HUES64 (cell line): ENCODE results near the gene FAM89A. TPM values are rescaled to one million over a fixed set of nuclear protein-coding genes. Genes with fewer than 3 reads are reported as not detected.
A peak's percentile ranks its signal among the peaks of the same experiment; 100 is the strongest.

Source experiments
- H3K27ac ChIP-seq: 2 replicates; pipeline ENCODE4 v1.7.0; 2013; ENCODE audit warnings: low read depth, low read length, inconsistent platforms
- H3K27me3 ChIP-seq: 2 replicates; pipeline ENCODE4 v1.6.1; 2013; ENCODE audit warnings: mild to moderate bottlenecking, low read length; ENCODE audit not compliant: insufficient read depth
- H3K36me3 ChIP-seq: 2 replicates; pipeline ENCODE4 v1.6.1; 2013; ENCODE audit warnings: mild to moderate bottlenecking, low read length; ENCODE audit not compliant: insufficient read depth
- H3K4me1 ChIP-seq: 2 replicates; pipeline ENCODE4 v1.6.1; 2013; ENCODE audit warnings: mild to moderate bottlenecking, low read length, moderate library complexity; ENCODE audit not compliant: insufficient read depth
- H3K4me3 ChIP-seq: 2 replicates; pipeline ENCODE4 v1.5.1; 2013; ENCODE audit warnings: mild to moderate bottlenecking, low read length, moderate library complexity
- H3K9ac ChIP-seq: 2 replicates; pipeline ENCODE4 v1.6.1; 2013; ENCODE audit warnings: mild to moderate bottlenecking, low read depth, low read length
- H3K9me3 ChIP-seq: 2 replicates; pipeline ENCODE4 v1.6.1; 2013; ENCODE audit warnings: low read depth, low read length; ENCODE audit not compliant: insufficient read depth
- WGBS: fragments of 150-250, 120-280 bp; methylation state at CpG from one replicate; pipeline ENCODE4 v1.1.7; 2013; ENCODE audit warnings: missing lambda C conversion rate; 5-methylcytosine and 5-hydroxymethylcytosine counted together
- polyA plus RNA-seq, 2 experiments: library from polyadenylated mRNA; stranded (reverse); fragments of 50-300 nt; gene quantifications; one replicate each; pipeline ENCODE4 v1.2.3, GENCODE V29; 2013

Gene FAM89A
- 5.5 TPM for polyA plus RNA-seq (2013, experiment 1 of 2)
- 6.8 TPM for polyA plus RNA-seq (2013, experiment 2 of 2)

GRCh38 chr1:231040019-231040799 is at the start of gene FAM89A:
TSS of gene FAM89A (minus strand) at chr1:231040254. CDS start at chr1:231040211, 43 bp downstream.
- no peaks in the 10 kb centered on the region for H3K9me3 ChIP-seq
- peak within 1 kb of the TSS; percentile 65 for H3K4me3 ChIP-seq
- H3K9ac ChIP-seq = peak within 1 kb of the TSS; percentile 36; the same call in 1 of the 2 replicates
- peaks cover 3% of the 10 kb centered on the region; the same call in 1 of the 2 replicates for H3K4me1 ChIP-seq
- H3K27ac ChIP-seq = no peak within 1 kb of the TSS
- H3K27me3 ChIP-seq = peaks cover 99% of the 10 kb centered on the region
- WGBS = 2% methylated on average over 72 of the region's 82 CpGs
- H3K36me3 ChIP-seq = no peaks in the 10 kb centered on the region

GRCh38 chr1:231084353-231084752 is 44.3 kb upstream of the FAM89A start:
- Histone ChIP-seq H3K36me3 (no peaks in the 10 kb centered on the region), H3K27me3 (peaks cover 21% of the 10 kb centered on the region), H3K9me3 (no peaks in the 10 kb centered on the region), H3K27ac (no peak overlapping the region), H3K4me1 (no peaks in the 10 kb centered on the region), H3K4me3 (no peak overlapping the region), H3K9ac (no peak overlapping the region)
- 83% methylated on average over 5 of the region's 5 CpGs for WGBS

- H3K9ac ChIP-seq = no peak overlapping the region
- H3K36me3 ChIP-seq = no peaks in the 10 kb centered on the region
- WGBS = 87% methylated on average over 3 of the region's 4 CpGs
- no peak overlapping the region for H3K27ac ChIP-seq
- H3K4me3 ChIP-seq = no peak overlapping the region
- no peaks in the 10 kb centered on the region for H3K4me1 ChIP-seq
- H3K27me3 ChIP-seq = peaks cover 11% of the 10 kb centered on the region; the same call in 1 of the 2 replicates
- no peaks in the 10 kb centered on the region for H3K9me3 ChIP-seq
These were observed 39.1 kb upstream of the FAM89A start for GRCh38 chr1:231079163-231079562.

GRCh38 chr1:231078250-231078649 is 38.2 kb upstream of the FAM89A start:
- 93% methylated on average over 7 of the region's 7 CpGs for WGBS
- Histone ChIP-seq H3K27me3 (peaks cover 11% of the 10 kb centered on the region; the same call in 1 of the 2 replicates), H3K27ac (no peak overlapping the region), H3K9me3 (no peaks in the 10 kb centered on the region), H3K4me3 (no peak overlapping the region), H3K36me3 (no peaks in the 10 kb centered on the region), H3K9ac (no peak overlapping the region), H3K4me1 (no peaks in the 10 kb centered on the region)

DNA sequence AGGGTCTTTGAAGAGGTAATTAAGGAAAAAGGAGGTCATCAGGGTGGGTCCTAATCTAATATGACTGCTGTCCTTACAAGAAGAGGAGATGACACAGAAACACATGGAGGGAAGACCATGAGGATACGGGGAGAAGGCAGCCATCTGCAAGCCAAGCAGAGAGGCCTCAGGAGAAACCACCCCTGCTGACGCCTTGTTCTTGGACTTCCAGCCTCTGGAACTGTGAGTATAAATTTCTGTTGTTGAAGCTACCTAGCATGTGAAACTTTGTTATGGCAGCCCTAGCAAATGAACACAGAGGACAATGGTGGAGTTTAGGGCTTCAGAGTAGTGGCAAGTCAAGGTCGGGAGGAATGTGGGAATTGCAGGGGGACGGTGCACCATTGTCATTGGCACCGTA is 36.7 kb upstream of the FAM89A start:
- H3K27me3 ChIP-seq = peaks cover 11% of the 10 kb centered on the region; the same call in 1 of the 2 replicates
- no peaks in the 10 kb centered on the region for H3K9me3 ChIP-seq
- no peak overlapping the region for H3K4me3 ChIP-seq
- no peaks in the 10 kb centered on the region for H3K4me1 ChIP-seq
- H3K9ac ChIP-seq = no peak overlapping the region
- WGBS = 85% methylated on average over 5 of the region's 5 CpGs
- H3K36me3 ChIP-seq = no peaks in the 10 kb centered on the region
- no peak overlapping the region for H3K27ac ChIP-seq

DNA sequence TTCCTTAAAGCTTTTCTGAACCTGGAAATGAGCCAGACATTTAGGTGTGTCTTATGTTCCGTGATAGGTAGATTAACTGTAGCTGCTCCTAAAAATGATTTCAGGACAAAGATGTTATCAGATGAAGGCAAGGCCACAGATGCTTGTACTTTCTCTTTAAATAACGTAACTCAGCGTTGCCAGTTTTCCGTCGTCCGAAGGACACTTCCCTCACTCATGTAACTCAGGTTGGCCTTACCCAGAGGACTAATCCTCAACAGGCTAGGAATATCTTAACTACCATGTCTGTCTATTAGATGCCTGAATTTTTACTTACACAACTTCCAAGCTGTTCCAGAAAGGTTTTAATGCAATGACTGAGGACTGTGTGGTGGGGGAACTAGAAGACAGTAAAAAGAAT is 35.4 kb upstream of the FAM89A start:
- 85% methylated on average over 6 of the region's 6 CpGs for WGBS
- Histone ChIP-seq H3K4me3 (no peak overlapping the region), H3K4me1 (no peaks in the 10 kb centered on the region), H3K36me3 (no peaks in the 10 kb centered on the region), H3K9me3 (no peaks in the 10 kb centered on the region), H3K9ac (no peak overlapping the region), H3K27me3 (peaks cover 6% of the 10 kb centered on the region; the same call in 1 of the 2 replicates), H3K27ac (no peak overlapping the region)

- Histone ChIP-seq H3K36me3 (no peaks in the 10 kb centered on the region), H3K4me1 (no peaks in the 10 kb centered on the region), H3K9me3 (no peaks in the 10 kb centered on the region), H3K4me3 (no peak overlapping the region), H3K9ac (no peak overlapping the region), H3K27me3 (peaks cover 6% of the 10 kb centered on the region; the same call in 1 of the 2 replicates), H3K27ac (no peak overlapping the region)
- WGBS = 90% methylated on average over 6 of the region's 6 CpGs
These were observed 35.0 kb upstream of the FAM89A start for GRCh38 chr1:231075020-231075419.

GRCh38 chr1:231074046-231074445 is 34.0 kb upstream of the FAM89A start:
- H3K9me3 ChIP-seq = no peaks in the 10 kb centered on the region
- no peaks in the 10 kb centered on the region for H3K4me1 ChIP-seq
- no peaks in the 10 kb centered on the region for H3K36me3 ChIP-seq
- no peak overlapping the region for H3K27ac ChIP-seq
- 81% methylated on average over 2 of the region's 2 CpGs for WGBS
- H3K9ac ChIP-seq = no peak overlapping the region
- peaks cover 6% of the 10 kb centered on the region; the same call in 1 of the 2 replicates for H3K27me3 ChIP-seq
- no peak overlapping the region for H3K4me3 ChIP-seq

DNA sequence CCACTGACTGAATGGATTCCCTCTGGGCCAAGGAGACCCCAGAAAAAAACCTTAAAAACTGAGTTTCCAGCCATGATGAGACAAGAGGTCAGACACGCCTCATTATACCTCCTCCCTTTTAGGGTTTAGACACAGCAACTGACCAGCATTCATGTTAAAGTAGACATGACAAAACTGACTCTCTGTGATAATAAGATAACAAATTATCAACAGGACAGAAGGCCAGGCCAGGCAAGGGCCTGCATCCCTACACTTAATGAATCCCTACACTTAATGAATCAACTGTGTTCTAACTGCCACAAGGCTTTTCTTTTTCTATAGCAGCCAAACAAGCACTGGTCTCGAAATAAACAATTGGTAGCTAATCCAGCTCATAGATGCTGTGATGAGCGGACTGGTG is 33.3 kb upstream of the FAM89A start:
- no peak overlapping the region for H3K4me3 ChIP-seq
- no peaks in the 10 kb centered on the region for H3K36me3 ChIP-seq
- H3K9ac ChIP-seq = no peak overlapping the region
- WGBS = 97% methylated on average over 3 of the region's 3 CpGs
- no peaks in the 10 kb centered on the region for H3K4me1 ChIP-seq
- peaks cover 6% of the 10 kb centered on the region; the same call in 1 of the 2 replicates for H3K27me3 ChIP-seq
- H3K27ac ChIP-seq = no peak overlapping the region
- no peaks in the 10 kb centered on the region for H3K9me3 ChIP-seq

- no peak overlapping the region for H3K27ac ChIP-seq
- no peaks in the 10 kb centered on the region for H3K36me3 ChIP-seq
- no peak overlapping the region for H3K9ac ChIP-seq
- WGBS = 94% methylated on average over 3 of the region's 3 CpGs
- H3K4me3 ChIP-seq = no peak overlapping the region
- H3K4me1 ChIP-seq = no peaks in the 10 kb centered on the region
- H3K27me3 ChIP-seq = 0 out of 2 replicates have a peak, but pooled peaks cover 2% of the 10 kb centered on the region
- H3K9me3 ChIP-seq = no peaks in the 10 kb centered on the region
These were observed 32.5 kb upstream of the FAM89A start for GRCh38 chr1:231072502-231073094.

DNA sequence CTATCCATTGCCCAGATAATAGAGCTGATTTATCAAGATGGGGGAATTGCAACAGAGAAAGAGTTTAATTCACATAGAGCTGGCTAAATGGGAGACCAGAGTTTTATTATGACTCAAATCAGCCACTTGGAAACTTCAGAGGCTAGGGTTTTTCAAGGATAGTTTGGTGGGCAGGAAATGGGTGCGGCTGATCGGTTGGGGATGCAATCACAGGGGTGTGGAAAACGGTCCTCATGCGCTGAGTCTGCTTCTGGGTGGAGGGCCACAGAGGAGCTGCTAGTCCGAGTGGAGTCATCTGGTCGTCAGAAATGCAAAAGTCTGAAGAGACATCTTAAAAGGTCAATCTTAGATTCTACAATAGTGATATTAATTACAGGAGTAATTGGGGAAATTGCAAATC is 32.0 kb upstream of the FAM89A start:
- Histone ChIP-seq H3K9ac (no peak overlapping the region), H3K4me1 (no peaks in the 10 kb centered on the region), H3K9me3 (no peaks in the 10 kb centered on the region), H3K27ac (no peak overlapping the region), H3K36me3 (no peaks in the 10 kb centered on the region), H3K4me3 (no peak overlapping the region), H3K27me3 (0 out of 2 replicates have a peak, but pooled peaks cover 2% of the 10 kb centered on the region)
- WGBS = 92% methylated on average over 6 of the region's 6 CpGs
